GM12865 (cell line): Measurements from ENCODE around the gene SLC13A2.

Experiments
- DNase-seq: peaks from one replicate; pipeline ENCODE4 v3.0.0; 2010; ENCODE audit warnings: low read depth
- H3K4me3 ChIP-seq: 2 replicates; pipeline ENCODE4 v1.5.1; 2011; ENCODE audit warnings: mild to moderate bottlenecking, low read depth, low read length, control low read depth
- TF ChIP-seq, protein P1 (sequence below): IDR thresholded peaks from 2 replicates; pipeline ENCODE4 v1.5.1; 2011; ENCODE audit warnings: low read length, control low read depth, low read depth, inconsistent platforms; ENCODE audit not compliant: insufficient read depth; ENCODE audit errors: missing control alignments

Gene SLC13A2

GRCh38 chr17:28487881-28488532 is 14.6 kb downstream of the SLC13A2 start:
- TF ChIP-seq, protein P1, sequence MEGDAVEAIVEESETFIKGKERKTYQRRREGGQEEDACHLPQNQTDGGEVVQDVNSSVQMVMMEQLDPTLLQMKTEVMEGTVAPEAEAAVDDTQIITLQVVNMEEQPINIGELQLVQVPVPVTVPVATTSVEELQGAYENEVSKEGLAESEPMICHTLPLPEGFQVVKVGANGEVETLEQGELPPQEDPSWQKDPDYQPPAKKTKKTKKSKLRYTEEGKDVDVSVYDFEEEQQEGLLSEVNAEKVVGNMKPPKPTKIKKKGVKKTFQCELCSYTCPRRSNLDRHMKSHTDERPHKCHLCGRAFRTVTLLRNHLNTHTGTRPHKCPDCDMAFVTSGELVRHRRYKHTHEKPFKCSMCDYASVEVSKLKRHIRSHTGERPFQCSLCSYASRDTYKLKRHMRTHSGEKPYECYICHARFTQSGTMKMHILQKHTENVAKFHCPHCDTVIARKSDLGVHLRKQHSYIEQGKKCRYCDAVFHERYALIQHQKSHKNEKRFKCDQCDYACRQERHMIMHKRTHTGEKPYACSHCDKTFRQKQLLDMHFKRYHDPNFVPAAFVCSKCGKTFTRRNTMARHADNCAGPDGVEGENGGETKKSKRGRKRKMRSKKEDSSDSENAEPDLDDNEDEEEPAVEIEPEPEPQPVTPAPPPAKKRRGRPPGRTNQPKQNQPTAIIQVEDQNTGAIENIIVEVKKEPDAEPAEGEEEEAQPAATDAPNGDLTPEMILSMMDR = no peak
- H3K4me3 ChIP-seq = no peak overlapping the region
- DNase-seq = no peak

DNA sequence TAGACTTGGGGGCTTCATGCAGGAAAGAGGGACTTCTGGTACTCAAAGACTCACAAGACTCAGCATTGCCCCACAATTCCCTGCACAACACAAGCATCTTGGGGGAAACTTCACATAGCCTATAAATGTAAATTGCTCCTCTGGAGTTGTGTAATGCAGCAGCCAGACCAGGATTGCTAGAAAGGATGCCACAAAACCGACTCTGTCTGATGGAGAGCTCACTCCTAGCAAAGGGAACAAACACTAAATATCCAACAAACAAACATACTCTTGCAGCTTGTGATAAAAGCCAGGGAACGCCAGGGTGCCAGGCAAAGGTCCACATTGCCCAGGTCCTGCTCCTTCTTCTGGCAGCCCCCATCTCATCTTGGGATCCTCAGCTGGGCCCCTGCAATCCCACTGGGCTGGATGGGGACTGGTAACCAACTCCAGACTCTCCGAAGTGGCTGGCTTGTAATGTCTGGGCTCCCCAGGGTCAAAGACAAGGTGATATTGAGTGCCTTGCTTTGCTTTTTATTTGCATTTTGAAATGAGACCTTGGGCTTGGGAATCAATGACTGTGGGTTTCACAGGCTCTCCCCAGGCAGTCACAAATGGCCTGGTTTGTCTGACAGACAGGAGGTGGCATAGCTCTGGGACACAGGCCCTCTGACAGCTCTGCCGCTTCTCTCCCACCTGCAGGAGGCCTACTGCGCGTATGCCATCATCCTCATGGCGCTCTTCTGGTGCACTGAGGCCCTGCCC is 15.3 kb downstream of the SLC13A2 start:
- TF ChIP-seq, protein P1 = no peak
- no peak overlapping the region for H3K4me3 ChIP-seq
- DNase-seq = no peak

DNA sequence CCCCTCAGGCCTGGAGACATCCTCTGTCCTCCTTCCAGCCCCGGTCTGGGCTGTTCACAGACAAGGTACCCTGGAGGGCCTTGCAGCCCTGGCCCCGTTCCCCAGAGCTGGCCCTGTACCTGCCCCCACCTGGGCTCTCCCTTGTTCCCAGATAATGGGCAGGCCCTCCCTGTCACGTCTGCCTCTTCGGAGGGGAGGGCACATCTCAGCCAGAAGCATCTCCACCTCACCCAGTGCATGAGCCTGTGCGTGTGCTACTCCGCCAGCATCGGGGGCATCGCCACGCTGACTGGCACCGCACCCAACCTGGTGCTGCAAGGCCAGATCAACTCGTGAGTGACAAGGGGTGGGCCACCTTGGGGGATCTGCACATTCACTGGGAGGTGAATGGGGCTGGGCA is 17.8 kb downstream of the SLC13A2 start:
- DNase-seq = no peak
- TF ChIP-seq, protein P1 = no peak

DNA sequence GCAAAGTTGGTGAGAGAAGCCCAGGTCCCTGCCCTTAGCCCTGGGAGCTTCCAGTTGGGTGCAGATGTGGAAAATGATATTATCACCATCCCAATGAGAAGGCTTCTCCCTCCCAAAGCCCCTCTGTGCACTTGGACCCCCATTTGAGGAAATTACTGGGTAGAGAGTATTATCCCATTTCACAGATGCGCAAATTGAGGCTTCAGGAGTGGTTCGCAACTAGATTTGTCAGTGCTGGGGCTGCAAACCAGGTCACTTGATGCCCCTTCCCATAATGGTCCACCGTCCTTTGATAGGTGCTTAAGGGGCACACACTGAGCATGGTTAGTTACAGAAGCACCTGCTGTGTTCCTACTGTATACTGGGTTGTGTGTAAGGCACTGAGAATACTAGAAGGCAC is 18.4 kb downstream of the SLC13A2 start:
- no peak for DNase-seq
- TF ChIP-seq, protein P1 = no peak
- H3K4me3 ChIP-seq = no peak overlapping the region

More for the DNA sequence above, 17.8 kb downstream of the SLC13A2 start:
- no peak overlapping the region for H3K4me3 ChIP-seq

DNA sequence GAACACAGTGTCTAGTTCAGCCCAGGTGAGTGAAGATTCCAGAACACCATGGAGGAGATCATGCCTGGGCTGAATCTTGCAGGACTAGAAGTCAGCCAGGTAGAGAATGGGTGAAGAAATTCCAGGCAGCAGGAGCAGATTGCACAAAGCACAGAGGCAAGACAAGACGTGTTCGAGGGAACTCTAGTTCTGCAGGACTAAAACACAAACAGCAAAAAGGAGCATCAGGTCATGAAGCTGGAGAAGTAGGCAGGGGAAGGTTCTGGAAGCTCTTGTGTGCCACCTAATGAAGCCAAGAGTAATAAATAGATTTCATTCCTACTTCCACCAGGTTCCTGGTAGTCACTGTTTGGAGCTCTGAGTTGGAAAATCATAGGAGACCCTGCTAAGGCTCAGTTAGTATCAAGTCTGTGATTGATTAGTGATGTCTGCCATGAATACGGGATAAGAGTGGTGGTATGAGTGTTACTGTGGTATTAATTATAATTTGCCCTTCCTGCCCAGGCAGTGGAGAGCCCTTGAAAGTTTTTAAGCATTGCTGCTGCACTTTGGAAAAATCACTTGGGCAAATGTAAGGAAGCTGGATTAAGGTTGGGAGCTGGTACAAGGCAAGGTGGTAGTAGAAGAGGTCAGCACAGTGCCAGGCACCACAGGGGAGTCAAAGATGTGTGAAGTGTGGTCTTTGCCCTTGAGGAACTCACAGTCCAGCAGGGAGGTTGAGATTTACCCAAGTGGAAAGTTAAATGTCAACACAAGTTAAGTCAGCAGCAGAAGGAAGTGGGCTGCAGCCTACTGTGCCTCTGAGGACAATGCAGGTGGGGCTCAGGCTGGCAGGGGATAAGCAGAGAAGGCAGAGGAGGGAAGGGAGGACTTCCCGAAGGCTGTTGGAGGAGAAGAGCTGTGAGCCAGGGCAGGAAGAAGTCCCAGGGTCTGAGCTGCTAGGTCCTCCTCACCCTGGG is 19.2 kb downstream of the SLC13A2 start:
- no peak overlapping the region for H3K4me3 ChIP-seq
- no peak for DNase-seq
- TF ChIP-seq, protein P1 = no peak

DNA sequence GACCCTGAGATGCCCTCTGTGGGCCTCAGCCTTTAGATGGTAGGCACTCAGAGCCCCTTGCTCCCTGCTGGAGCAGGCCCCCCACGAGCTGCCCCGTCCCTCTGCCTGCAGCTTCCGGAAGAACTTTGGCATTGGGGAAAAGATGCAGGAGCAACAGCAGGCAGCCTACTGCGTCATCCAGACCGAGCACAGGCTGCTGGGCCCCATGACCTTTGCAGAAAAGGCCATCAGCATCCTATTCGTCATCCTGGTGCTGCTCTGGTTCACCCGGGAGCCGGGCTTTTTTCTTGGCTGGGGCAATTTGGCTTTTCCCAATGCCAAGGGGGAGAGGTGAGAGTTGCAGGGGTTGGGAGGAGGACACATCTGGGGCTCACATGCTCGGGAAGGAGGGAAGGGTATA is 20.0 kb downstream of the SLC13A2 start:
- DNase-seq = no peak
- TF ChIP-seq, protein P1 = no peak
- H3K4me3 ChIP-seq = no peak overlapping the region
